GM21423 (cell line): ENCODE data around the gene DIAPH2.

Experiments
- ATAC-seq: cut with Tn5 transposase; IDR thresholded peaks from one replicate; pipeline ENCODE4 v1.9.1; 2021; ENCODE audit warnings: mild to moderate bottlenecking, moderate library complexity; ENCODE audit not compliant: unreplicated experiment

Gene DIAPH2

DNA sequence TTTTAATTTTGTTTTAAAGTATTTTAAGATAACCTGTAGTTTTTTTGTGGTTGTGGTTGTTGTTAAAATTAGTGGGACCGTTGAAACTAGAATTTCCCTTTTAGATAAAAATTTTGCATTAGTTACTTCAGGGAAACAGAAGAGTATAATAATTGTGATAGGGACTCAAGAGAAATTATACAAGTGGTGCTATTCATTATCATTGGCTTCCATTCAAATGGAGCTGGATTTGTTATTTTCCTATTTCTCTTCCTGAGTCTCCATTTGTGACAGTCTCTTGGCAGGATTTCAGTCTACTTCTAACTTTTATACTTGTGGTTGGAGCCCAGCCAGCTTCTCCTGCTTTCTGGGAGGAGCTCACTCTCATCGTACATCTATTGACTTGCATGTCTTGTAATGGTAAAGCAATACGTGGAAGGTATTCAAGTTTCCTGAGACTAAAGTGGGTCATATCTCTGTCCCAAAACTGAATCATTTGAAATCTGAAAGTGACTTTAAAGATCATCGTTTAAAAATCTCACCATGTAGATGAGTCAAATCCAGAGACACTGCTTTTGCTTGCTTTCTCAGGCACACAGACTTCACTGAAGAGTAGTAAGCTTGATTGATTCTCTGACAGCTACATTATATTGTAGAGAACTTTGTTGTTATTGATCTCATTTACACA, 354.9 kb downstream of the DIAPH2 start:
- ATAC-seq: peak; percentile 89

DNA sequence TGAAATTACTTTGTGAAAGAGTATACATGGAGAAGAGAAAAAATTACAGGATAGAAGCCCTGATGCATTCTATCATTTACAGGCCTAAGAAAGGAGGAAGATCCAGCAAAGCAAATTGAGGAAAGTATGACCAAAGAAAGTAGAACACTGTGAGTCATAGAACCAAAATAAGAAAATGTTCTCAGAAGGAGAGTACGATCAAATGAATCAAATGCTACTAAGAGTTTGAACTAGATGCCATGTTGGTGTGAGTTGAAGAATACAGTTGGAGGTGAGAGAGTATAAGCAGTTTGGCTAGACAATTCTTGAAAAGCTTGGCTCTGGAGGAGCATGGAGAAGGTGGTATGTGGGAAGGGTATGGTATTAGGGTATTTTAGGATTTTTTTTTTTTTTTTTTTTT, 360.8 kb downstream of the DIAPH2 start:
- ATAC-seq: no peak

DNA sequence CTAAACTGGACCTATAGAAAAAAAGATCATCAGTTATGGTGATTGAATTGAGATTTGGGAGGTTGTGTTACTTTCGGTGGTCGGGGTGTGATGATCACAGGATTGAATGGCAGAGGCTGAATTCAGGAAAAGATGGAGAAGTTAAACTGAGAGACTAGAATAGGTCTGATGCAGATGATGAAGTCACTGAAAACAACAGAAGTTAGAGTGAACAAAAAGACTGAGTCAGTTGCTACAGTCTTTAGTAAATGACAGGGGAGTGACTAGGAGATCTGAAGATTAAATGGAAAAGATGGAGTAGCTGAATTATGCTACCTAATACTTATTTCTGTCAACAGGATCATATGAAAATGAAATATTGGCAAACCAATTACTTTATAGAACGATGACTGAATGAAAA, 362.2 kb downstream of the DIAPH2 start:
- no peak for ATAC-seq

DNA sequence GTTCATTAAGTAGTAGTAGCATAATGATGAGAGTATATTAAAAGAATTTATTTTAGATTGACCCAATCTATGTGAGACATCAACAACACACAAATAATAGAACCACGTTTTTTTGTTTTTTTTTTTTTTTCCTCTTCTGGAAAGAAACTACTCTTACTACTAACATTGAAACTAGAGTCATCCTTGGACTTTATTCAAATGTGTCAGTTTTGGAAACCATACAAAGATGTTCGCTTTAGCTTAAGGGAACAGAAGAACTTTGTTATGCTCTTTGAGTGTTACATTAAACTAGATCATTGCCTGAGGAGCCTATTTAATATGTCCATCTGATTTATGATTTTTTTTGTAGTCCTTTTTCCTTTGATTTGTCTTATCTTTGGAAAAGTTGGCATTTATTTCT, 365.8 kb downstream of the DIAPH2 start:
- no peak for ATAC-seq

DNA sequence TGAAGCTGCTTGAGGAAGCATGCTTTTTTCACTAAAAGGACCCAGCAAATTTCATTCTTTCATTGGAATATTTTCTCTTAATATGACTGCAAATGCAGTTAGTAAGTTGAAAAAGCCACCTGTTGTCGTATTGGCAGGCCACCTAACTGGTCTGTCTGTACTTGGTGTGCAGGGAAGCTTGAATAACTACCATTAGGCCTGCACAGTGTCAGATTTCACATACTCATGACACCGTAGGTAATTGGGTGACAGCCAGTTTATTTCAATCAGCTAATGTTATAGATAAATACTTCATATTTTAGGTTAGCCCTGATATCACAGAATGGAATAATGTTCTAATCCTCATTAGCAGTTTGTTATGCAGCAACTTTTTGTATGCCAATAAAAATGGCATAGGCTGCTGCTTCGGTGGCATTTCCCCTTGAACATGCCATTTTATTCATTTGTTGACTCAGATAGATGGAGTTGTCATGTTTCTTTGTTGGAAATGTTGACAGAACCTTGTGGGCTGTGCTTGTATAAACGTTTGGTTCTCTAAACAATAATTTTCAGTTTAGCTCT, 372.8 kb downstream of the DIAPH2 start:
- no peak for ATAC-seq

DNA sequence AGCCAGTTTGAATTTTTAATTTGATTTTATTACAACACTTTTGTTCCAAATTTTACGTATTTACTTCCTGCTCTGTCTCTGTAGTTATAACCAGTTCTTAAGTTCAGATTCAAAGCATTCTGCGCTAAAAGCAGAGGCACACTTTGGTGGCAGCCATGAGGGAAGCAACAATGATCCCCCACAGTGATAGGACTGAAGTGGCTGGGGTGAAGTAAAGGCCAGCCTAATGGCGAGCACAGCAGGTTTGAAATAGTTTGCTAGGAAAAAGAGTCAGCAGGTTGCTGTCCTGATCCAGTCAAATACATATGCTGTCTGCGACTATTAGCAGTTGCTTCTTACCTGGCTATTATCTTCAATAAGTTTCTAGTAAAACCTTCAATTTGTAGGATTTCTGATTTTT, 375.4 kb downstream of the DIAPH2 start:
- ATAC-seq: no peak

DNA sequence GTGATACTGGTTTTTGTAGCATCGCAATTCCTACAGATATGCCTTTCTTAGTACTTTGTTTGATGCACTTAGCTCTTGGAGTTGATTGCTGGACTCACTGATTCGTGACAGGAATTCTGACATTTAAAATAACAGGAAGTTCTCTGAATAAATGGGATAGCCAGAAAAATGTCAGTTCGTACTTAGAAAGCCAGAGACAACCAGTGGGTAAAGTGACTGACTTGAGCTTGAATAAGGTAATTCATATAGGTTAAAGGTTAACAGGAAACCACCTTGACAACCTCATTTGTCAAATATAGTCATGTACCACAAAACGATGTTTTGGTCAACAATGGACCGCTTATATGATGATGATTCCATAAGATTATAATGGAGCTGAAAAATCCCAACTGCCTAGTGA, 380.4 kb downstream of the DIAPH2 start:
- ATAC-seq: no peak

DNA sequence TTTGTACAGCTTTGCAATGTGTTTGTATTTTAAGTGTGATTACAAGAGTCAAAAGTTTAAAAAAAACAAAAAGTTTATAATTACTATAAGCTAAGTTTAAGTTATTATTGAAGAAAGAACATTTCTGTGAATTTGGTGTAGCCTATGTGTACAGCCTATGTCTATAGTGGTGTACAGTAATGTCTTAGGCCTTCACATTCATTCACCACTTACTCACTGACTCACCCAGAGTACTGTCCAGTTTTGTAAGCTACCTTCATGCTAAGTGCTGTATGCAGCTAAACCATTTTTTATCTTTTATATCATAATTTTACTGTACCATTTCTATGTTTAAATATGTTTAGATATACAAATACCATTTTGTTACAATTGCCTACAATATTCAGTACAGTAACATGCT, 381.3 kb downstream of the DIAPH2 start:
- no peak for ATAC-seq

DNA sequence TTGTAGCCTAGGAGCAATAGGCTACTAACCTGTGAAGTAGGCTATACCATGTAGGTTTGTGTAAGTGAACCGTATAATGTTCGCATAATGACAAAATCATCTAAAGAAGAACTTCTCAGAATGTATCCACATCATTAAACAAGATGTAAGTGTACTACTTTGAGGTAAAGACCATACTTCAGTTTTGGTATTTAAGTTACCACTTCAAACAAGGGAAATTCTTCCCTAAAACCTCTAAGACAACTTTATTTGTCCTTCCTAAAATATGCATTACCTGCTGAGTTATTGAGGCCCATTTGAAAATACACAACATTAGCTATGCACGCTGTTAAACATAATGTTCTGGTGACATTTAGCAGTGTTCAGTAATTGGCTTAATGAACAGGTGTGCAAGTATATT, 381.7 kb downstream of the DIAPH2 start:
- ATAC-seq: no peak

DNA sequence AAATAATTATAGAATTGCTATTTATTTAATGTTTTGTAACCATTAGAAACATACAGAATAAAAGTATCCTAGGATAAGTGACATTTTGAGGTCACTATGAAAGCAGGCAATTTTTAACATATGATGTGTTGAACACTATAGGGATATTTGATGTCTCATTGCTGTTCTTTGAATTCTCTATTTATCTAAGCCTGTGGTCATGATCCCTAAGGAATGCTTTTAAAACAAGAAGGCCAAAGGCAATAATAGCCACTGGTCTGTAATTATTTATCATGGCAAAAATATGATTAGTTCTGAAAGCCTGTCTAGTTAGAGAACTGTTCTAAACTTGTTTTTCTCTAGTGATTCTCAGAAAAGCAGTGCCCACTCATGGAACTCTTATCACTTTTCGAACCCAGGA, 385.7 kb downstream of the DIAPH2 start:
- no peak for ATAC-seq

DNA sequence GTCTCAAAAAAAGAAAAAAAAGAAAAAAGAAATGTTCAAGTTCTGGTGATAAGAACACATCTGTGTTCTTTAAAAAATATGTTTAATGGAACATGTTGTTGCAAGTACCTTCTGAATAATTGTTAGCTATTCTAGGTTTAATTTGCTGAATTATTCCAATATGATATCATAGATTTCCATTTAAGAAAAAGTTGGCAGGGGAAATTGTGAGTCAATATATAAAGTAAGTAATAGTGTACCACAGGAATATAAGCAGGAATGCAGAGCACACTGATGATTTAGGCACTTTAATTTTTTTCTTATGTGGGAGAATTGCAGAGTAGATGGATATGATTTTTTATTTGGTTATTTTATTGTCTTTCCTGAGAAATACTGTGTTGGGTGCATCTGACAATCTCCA, 389.8 kb downstream of the DIAPH2 start:
- ATAC-seq: no peak

DNA sequence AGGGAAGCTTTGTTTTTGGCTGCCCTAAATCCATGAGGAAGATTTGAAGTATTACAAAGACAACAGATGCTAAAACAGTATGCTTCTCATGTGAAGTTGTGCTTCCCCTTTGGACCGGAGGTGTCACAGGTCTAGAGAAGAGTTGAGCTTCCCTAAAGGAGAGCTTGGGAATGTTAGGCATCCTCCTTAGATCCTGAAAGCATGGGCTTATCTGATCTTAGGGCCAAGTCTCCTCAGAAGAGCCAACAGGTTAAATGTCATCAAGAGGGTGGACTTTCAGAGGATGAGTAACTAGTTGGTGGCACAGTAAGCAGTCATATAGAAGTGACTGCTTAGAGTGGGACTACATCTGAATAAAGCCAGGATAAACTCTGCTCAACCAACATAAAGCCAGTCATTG, 404.5 kb downstream of the DIAPH2 start:
- no peak for ATAC-seq

DNA sequence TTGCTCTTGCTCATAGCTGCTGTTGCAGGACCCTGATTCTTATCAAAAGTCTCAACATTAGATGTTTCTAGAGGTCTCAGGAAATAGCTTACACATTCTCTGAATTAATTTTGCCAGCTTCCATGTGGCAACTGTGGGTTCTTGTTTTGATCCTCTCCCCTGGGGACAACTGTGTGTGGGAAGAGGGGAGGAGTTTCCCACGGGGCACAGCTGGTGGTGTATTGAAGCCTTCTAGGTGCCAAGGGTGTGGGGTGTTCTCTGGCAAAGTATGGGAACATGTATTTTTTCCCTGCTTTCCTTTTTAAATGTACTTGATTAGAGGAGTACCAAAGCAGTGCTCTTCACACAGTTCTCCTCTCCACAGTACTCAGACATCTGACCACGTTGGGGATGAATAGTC, 411.7 kb downstream of the DIAPH2 start:
- ATAC-seq: no peak

DNA sequence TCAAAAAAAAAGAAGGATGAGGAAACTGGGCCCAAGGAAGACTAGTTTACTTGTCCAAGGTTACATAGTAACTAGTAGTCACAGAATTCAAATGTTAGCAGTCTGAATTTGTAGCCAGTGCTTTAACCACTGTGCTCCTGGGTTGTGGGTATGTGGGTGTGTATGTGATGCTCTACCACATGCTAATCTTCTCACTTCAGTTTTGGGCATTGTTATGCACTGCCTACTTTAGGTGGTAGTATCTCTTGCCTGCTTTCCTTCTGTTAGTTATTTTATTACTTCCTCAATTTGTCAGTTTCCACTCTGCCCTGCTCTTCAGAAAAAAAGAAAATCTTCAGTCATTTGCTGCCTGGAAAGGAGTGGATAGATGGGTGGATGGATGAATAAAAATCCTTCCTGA, 418.3 kb downstream of the DIAPH2 start:
- ATAC-seq: no peak

DNA sequence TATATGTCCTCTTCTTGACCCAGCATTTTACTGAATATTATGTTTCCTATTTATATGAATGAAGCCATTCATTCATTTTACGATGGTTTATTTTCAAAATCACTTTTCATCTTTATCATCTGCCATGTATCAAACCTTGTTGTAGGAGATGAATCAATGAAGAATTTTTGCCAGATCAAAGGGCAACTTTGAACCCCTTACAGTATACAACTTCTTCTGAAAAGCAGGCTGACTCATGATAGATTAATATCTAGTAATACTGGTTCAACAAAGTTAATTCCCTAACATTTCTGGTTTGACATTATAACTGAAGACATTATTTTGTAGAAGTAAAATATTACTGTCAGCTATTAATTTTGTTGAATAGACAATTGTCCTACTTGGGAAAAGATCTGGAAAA, 425.1 kb downstream of the DIAPH2 start:
- ATAC-seq: no peak

DNA sequence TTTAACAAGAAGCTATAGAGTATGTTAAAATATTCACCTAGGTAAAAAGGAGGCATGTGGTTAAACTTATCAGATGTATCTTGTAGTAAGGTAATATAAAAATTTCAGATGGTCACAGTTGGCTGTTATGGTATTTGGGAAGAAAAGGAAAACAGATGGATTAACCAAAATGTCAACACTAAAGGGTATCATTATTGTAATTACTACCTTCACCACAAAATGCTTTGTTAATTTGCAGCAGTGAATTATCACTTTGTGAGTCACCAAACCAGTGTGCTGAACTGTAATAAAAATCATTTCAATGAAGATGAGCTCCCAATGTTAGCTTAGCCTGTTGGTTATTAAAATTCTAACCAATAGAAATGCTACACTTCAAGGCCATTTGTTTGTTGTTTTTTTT, 432.9 kb downstream of the DIAPH2 start:
- ATAC-seq: no peak

DNA sequence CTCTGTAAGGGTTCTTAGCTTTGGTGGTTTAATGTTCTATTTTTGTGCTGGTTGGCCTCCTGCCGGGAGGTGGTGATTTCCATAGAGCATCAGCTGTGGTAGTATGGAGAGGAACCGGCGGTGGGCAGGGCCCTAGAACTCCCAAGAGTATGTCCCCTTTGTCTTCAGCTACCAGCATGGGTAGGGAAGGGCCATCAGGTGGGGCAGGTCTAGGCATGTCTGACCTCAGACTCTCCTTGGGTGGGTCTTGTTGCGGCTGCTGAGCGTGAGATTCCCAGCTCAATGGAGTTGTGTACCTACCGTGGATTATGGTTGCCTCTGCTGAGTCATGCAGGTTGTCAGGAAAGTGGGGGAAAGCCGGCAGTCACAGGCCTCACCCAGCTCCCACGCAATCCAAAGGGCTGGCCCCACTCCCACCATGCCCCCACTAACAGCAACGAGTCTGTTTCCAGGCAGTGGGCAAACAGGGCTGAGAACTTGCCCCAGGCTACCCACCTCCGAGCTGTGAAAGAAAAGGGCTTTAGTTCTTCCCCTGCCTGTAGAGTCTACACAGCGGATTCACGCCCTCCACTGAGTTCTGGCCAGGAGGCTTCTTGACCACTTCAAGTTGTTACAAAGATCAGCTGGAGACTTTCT, 434.9 kb downstream of the DIAPH2 start:
- no peak for ATAC-seq

DNA sequence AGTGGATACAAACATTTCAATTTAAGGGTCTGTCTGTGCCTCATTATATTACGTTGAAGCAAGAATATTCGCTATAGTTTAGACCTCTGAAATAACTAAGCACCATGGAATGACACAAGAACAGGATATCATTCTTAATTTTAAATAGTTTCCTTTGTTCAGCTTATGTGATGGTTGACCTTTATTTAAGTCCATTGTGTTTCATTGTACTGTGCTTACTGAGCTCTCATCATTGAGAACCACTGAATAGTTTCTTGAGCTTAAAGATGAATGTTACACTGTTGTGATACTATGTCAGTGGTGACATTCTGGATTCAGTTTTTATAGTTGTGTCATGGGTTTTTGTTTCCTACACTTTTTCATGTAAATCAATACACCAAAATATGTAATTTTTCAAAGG, 438.4 kb downstream of the DIAPH2 start:
- ATAC-seq: no peak

DNA sequence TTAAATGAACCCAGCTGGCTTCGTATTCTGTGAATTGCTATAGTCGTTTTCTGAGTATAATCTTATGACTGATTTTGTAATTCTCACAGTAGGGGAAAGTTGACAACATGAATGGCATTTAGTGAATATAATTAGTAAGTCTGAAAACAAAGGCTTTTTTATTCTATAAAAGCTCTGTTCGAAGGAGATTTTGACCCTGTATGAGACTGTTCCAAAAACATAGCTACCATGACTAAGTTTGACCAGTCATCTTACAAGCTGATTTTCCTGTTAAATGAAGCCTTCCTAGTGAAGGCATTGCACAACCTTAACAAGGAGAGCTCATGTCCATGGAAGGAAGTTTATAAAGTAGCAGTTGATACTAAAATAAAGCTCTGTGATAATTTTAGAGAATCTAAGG, 441.4 kb downstream of the DIAPH2 start:
- ATAC-seq: no peak

DNA sequence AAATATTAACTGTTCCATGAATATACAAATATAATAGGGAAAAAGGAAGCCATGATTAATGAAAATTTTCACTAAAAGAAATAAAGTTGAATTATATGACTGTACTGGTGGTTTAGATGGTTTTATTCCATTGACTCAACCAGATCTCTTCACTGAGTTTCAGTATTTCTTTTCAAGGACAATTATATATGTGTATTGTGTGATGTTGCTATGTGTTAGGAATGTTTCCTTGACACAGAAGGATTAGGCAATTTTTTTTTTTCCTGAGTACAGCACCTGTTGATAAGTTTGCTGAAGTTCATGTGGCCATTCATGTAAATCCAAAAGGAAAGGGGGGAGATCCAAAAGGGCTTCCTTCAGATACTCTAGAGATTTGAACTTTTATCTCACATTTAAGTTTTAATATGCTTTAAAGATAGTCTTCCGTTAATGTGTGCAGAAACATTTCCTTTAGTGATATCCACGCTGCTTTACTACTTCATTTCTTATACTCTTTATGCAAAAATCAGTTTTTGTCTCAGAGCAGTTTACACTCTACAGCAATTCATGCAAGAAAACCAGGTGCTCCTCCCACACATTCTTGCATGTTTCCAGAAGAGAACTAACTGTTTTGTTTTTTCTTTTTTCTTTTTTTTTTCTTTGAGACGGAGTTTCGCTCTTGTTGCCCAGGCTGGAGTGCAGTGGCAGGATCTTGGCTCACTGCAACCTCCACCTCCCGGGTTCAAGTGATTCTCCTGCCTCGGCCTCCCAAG, 448.2 kb downstream of the DIAPH2 start:
- no peak for ATAC-seq

DNA sequence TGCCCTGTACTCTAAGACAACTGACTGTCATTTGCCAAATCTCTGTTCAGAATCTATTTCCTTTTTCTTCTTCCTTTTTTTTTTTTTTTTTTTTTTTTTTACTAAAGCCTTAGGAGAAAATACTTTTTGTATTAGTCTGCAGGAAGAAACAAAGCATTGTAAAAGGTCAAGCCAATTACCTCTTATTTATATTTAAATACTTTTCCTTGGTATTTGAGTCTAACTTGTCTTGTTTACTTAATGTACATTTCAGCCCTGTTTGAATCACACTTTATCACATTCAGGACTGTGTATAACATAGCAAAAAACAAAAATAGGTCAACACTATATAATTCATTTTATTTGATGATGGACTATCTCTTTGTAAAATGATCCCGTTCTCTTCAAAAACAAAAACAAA, 461.3 kb downstream of the DIAPH2 start:
- ATAC-seq: no peak

DNA sequence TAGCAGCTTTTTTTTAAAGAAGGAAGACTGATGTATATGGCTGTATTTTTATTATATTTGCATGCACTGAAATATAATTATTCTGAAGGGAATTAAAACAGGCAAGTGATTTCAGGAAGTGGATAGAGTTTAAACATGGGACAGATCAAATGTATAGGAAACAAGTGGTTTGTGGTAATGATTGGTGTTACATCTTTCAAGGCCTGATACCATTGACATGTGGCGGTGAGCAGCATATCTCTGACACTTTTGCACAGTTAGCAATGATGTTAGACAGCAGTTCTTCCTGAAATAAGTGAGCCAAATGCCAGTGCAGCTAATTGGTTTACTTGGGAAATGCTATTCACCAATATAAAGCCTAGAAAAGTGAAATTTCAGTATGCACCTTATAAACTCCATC, 471.2 kb downstream of the DIAPH2 start:
- ATAC-seq: no peak
